Suprapubic skin (tissue), 3 donors: Measurements from ENCODE around the gene GPC5.

Experiments
- CTCF ChIP-seq, 2 donors: fragments of 200-600 bp in 1 of 2; fragments of 450-650 bp in 1 of 2; sonication (generic) in 1 of 2; IDR thresholded peaks; one replicate each; pipeline ENCODE4 v1.5.1; 2016 to 2019; ENCODE audit warnings: antibody characterized with exemption in 2 of 2, mild to moderate bottlenecking in 1 of 2, moderate library complexity in 1 of 2
- EP300 ChIP-seq: sonication (generic); formaldehyde crosslinking; IDR thresholded peaks from one replicate; pipeline ENCODE4 v1.6.1; 2017; ENCODE audit warnings: antibody characterized with exemption
- POLR2A ChIP-seq, 2 donors: fragments of 450-650 bp; IDR thresholded peaks; one replicate each; pipeline ENCODE4 v1.6.1; 2017; ENCODE audit warnings: antibody characterized with exemption in 2 of 2, mild to moderate bottlenecking in 2 of 2, moderate library complexity in 2 of 2

DNA sequence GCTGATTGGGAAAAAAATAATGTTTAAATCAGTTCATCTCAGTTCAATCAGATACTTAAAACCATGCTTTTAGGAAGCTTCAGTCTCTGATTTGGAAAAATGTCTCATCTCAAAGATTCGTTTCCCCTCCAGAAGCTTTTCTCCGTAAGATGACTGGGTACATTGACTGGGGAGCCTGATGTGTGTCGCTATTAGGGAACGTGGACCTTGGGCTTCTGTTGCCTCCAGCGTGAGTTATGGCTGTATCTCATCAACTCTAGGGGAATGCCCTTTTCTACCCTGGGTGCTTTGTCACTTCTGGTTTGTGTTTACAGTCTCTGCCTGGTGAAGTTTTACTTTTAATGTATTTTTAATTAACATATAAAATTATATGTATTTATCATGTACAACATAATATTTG is 1192.7 kb downstream of the GPC5 start:
- no peak for TF ChIP-seq CTCF (IDR thresholded peaks at IDR 0.05)
- no peak for TF ChIP-seq EP300
- no peak for TF ChIP-seq POLR2A (IDR thresholded peaks at IDR 0.05)
